GM20000 (cell line): ENCODE measurements around the gene CORO1A.
"Not testable (repeated sequence)": the region's sequence is repeated elsewhere in the genome, so short reads cannot be mapped to it uniquely, and the experiment has no call there.

ENCODE experiments used
- DNase-seq: peaks from one replicate; pipeline ENCODE4 v3.0.0; 2012; ENCODE audit warnings: low spot score
- CTCF ChIP-seq: IDR thresholded peaks from 2 replicates; pipeline ENCODE4 v1.5.1; 2012; ENCODE audit warnings: mild to moderate bottlenecking, control low read depth; ENCODE audit errors: extremely low read depth, missing control alignments

CORO1A gene

GRCh38 chr16:30152517-30152916, 30.9 kb upstream of the CORO1A start:
- no peak for DNase-seq
- no peak for TF ChIP-seq CTCF

GRCh38 chr16:30155188-30155587, 28.2 kb upstream of the CORO1A start:
- DNase-seq, result no peak
- no peak for TF ChIP-seq CTCF

GRCh38 chr16:30157214-30157613, 26.2 kb upstream of the CORO1A start:
- no peak for TF ChIP-seq CTCF

GRCh38 chr16:30163538-30163937, 19.9 kb upstream of the CORO1A start:
- no peak for DNase-seq

More at GRCh38 chr16:30157214-30157613, 26.2 kb upstream of the CORO1A start:
- no peak for DNase-seq

GRCh38 chr16:30166202-30166902, 17.1 kb upstream of the CORO1A start:
- peak; percentile 88 for DNase-seq
- no peak for TF ChIP-seq CTCF

More at GRCh38 chr16:30163538-30163937, 19.9 kb upstream of the CORO1A start:
- TF ChIP-seq CTCF, result no peak

- not testable (repeated sequence) for DNase-seq
Measured at GRCh38 chr16:30168746-30169145, 14.7 kb upstream of the CORO1A start.

- DNase-seq, result not testable (repeated sequence)
Measured at GRCh38 chr16:30169416-30169815, 14.0 kb upstream of the CORO1A start.

GRCh38 chr16:30170145-30170544, 13.3 kb upstream of the CORO1A start:
- not testable (repeated sequence) for DNase-seq

GRCh38 chr16:30173054-30173453, 10.3 kb upstream of the CORO1A start:
- no peak for DNase-seq
- no peak for TF ChIP-seq CTCF

GRCh38 chr16:30176876-30177275, 6.5 kb upstream of the CORO1A start:
- DNase-seq, result not testable (repeated sequence)
